Activated CD4-positive, alpha-beta T cell treated with anti-CD3 and anti-CD28 coated beads, Interleukin-2, amount 50 U/mL, for 16 hours (primary cell): ENCODE measurements around the gene KRT23.

Experiments used
- DNase-seq: peaks from one replicate; pipeline ENCODE4 v3.0.0-alpha.2; 2020

Gene KRT23, protein sequence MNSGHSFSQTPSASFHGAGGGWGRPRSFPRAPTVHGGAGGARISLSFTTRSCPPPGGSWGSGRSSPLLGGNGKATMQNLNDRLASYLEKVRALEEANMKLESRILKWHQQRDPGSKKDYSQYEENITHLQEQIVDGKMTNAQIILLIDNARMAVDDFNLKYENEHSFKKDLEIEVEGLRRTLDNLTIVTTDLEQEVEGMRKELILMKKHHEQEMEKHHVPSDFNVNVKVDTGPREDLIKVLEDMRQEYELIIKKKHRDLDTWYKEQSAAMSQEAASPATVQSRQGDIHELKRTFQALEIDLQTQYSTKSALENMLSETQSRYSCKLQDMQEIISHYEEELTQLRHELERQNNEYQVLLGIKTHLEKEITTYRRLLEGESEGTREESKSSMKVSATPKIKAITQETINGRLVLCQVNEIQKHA

DNA sequence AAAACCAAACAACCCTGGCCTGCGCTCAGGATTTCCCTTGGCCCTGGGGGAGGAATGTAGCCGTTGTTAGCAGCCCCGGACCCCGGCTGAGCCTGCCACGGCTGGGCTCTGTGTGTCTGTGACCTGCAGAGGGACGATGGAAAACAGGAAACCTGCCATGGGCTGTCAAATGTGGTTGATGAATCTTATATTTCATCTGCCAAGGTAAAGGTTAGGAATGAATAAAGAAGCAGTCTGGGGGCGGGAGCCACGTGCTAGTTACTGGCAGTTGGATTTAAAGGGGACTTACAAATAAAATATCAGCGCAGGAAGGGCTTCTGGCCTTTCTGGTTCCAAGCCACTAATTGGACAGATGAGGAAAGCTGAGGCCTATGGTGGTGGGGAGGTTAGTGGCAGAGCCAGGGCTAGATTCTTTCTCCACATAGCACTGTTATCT is at the start of gene KRT23:
TSS of gene KRT23 (minus strand) at position 263 of the 436 bp plus-strand sequence. CDS start 1,043 bp downstream, outside the sequence.
- DNase-seq, result no peak

DNA sequence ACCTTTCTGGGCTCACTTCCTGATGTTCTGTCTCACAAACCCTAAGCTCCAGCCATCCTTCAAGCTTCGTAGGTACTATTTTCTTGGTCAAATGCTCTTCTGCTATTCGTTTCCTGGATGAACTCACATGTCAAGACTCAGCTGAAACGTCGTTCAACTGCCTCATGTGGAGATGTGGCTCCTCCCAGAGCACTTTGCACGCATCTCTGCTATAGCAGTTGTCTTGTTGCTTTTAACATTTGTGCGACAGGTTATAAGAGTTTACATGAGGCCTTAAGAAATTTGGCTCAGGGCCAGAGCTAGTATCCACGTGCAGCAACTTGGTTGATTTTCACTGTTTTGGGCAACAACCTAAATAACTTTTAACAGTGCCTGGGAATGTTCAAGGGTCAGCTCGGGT is 49.5 kb upstream of the KRT23 start:
- DNase-seq, result no peak

DNA sequence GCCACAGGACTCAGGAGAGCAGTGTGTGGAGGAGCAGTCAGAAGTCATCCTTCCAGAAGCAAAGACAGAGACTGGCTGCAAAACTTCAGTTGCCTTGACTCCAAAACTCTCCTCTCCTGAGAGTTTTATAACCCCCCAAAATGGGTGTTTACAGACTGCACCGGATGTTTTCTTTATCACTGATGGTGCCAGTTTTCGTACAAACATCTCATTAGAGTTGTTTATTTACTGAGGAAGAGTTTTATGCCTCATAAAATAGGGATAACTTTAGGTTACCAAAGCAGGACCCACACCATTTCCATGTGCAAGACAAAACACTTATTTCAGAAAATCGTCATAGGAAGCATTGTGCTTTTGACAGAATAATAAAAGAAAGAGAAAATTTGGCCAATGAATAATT is 46.8 kb upstream of the KRT23 start, which contains the start of gene KRT40:
TSS of gene KRT40 (minus strand) at position 101 of the 400 bp plus-strand sequence. CDS start at position 48, 53 bp downstream.
- DNase-seq, result no peak

DNA sequence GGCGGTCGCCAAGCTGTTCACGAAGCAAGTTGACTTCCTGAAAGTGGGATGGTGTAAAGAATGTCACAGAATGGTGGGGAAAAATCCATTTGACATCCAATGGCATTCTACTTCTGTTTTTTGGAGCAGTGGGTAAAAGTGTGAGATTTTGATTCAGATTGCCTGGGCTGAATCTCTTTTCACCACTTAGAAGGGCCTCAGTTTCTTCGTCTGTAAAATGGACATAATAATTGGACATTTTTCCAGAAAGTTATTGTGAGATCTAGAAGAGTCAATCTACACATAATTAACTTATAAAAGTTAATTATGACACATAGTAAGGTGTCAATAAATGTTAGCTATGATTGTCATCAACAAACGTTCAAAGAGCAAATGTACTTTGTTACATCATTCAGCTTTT is 43.7 kb upstream of the KRT23 start:
- DNase-seq, result no peak

- no peak for DNase-seq
Observed at GRCh38 chr17:40980596-40980995, 43.1 kb upstream of the KRT23 start.

- no peak for DNase-seq
Observed at GRCh38 chr17:40980117-40980516, 42.7 kb upstream of the KRT23 start.

DNA sequence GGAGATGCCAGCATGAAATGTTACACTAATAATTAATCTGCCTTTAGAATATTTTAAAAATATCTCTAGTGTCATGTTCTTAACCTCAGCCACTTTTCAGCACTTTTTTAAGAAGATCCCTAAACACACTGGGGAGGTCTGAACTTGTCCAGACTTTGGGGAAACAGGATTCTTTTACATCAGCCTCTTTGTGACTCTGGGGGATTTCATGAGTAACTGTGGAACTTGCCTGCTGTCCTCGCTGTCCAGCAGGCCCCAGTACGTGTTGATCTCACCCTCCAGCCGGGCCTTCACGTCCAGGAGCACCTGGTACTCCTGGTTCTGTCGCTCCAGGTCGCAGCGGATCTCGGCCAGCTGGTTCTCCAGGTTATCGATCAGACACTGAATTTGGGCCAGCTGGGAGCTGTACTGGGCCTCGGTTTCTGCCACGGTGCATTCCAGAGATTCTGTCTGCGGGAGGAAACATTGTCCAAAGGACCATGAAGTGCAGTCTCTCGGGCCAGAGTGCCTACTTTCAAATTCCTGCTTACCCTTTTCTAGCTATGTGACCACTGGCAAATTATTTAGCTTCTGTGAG is 41.2 kb upstream of the KRT23 start:
- DNase-seq, result no peak

DNA sequence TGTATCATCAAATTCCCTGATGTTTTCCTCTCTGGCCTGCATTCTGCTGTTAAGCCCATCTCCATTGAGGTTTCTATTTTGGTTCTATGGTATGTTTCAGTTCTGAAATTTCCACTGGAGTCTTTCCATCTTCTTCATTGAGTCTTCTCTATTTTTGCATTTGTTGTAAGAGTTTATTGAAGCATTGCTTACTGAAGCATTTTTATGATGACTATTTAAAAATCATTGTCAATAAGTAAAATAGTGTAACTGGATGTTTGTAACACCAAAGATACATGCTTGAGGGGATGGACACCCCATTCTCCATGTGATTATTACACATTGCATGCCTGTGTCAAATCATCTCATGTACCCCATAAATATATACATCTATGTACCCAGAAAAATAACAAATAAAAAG is 38.1 kb upstream of the KRT23 start:
- DNase-seq, result no peak

- no peak for DNase-seq
Observed at GRCh38 chr17:40974366-40974765, 36.9 kb upstream of the KRT23 start.

GRCh38 chr17:40967582-40967981 is 30.1 kb upstream of the KRT23 start:
- DNase-seq, result no peak

DNA sequence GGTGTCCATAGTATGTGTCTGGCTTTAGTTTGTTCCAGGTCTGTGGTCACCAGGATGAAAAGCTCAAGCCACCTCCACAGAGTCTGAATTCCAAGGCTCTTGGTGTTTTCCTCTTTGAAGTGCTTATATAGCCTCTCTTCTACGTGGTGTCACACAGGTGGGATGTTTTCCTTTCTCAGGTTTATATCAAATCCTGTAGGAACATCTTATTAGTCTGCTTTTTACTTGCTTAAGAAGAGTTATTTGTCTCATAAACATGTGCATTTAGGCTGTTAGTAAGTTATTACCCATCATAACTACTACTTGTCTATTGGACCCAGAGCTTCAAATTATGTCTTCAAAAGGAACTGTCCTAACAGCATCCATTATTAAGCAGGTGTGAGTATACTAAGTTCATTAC is 29.4 kb upstream of the KRT23 start, which contains the start of gene KRT39:
TSS of gene KRT39 (minus strand) at position 101 of the 400 bp plus-strand sequence. CDS start at position 9, 92 bp downstream.
- no peak for DNase-seq

DNA sequence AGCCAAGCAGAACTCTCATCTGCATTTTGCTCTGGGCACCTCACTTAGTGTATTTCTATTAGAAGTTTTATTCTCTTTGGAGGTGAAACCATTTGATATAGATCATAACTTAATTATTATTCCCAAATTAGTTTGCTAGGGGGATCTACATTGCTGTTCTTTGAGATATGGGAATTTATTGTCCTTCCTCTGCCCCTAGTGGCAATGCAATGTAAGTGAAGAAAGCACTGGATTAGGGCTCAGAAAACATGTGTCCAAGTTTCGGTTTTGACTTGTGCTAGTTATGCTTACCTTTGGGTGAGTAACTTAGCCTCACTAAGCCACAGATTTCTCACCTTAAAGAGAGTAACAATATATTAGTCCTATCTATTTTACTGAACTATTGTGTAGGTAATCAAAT is 26.4 kb upstream of the KRT23 start:
- peak; percentile 6 for DNase-seq

DNA sequence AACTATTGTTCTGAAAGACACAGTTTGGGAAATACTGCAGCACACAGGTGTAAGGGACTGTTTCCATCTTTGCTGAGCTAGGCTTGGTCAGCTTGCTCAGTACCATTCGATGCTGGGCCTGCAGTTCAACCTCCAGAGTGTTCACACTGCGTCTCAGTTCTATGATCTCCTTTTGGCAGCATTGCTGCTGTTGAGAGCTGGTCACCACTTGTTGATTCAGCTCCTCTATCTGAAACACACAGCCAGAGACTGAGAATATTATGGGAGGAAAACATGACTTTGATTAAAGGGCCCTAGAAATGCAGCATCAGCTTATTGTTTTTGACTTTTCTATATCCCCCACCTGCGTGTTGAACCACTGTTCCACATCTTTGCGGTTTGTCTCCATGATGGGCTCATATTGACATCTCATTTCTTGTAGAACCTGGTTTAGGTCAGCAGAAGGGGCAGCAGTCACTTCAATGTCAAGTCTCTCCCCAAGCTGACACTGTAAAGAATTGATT is 24.7 kb upstream of the KRT23 start:
- no peak for DNase-seq

GRCh38 chr17:40961591-40961990 is 24.1 kb upstream of the KRT23 start:
- DNase-seq, result no peak

- no peak for DNase-seq
Observed at GRCh38 chr17:40960144-40960543, 22.7 kb upstream of the KRT23 start.

DNA sequence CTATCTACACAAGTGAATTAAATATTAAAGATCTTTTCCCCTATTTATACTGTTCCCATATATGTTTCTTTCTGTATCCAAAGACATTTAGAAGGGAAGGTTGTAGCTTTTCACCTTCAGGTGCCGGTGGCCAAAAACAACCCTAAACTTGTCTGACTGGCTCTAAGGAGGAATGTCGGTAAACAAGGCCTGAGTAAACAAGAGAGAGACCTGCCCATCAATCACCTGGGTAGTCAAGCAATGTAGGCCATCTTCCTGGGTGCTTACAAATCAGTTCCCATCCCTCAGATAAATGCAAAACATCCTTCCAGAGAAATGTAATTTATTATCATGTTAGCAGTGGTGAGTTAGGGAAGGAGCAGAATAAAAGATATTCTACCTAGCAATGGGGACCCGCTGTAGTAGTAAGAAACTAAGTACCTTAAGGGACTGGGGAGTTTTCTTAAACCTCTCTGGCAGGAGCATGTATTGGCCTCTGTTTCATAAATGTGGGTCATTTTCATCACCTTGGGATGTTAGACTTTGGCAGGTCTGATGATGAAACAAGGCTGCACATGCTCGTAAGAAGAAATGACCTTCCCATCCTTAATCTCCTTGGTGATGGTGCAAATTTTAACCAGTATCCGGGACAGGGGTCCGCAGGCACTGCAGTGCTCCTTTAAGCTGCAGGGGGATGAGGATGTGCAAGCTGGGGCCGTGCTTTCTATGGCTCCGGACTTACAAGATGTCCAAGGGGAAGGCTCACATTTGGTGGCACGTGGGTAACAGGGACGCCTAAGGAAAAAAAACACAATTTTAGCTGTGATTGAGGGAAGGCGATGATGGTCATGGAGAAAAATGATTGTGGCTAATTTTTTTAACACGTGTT is 20.9 kb upstream of the KRT23 start:
- DNase-seq, result no peak

DNA sequence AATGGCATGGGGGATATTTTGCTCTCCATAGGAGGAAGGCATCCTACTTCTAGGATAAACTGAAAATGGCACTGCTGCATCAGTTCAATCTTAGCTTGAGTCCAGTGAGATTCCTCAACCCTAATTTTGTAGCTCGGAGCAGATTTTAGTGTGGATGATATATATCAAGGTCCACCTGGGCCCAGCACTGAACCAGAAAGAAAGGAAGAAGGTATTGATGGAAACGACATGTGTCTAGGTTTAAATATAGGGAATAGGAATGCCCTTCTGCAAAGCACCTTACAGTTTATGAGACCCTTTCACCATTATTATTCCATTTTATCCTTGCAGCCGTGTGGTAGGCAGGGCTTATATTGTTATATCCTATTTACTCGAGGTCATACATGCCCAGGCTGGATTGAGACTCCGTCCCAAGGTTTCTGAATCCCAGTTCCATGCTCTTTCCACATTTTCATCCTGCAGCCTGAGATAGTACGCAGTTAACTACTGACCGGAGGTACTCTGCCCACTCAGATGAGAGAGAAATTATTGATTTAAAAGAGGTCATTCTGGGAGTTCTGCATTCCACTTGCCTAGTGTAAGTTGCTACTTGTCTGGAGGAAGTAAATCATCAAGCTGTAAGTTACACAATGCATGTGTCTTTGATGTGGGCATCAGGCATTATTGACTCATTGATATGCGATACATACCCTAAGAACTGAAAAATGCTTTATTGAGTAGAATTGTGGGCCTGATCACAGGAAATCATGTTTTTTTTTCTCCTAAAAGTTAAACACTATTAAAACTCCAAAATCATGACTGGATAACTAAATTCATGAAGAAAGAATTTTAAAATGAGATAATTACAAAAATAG is 19.2 kb upstream of the KRT23 start:
- no peak for DNase-seq

DNA sequence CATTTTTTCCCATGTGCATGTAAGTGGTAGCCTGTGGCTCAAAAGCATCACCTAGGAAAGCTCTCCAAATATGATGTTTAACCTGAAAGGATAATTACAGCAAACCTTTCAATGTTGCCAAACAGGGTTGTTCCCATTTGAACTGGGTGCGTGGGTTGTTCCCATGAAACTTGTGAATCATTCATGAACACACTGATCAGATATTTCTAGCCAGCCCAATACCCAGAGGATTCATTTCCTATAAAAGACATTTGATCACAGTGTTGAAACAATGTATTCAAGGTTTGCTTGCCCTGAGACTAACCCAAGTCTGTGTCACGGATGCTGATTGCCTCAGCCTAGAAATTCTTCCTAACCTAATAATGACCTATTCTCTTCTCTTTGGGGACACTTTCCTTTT is 16.4 kb upstream of the KRT23 start:
- DNase-seq, result no peak

DNA sequence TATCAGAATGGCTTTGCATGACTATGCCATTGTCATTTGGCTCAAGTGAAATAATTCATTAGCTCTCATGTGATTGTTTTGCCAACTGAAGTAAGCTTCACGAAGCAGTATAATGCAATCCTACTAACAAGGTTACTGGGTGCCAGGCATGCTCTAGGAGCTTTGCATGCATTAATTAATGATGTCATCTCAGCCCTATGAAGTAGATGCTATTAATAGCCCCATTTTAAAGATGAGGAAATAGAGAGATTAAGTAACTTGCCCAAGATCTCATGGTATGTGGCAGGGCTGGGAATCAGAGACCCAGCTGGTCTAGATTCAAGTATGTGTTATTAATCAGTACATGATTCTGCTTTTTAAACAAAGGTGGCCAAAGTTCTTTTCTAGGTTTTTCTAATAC is 15.2 kb upstream of the KRT23 start:
- DNase-seq, result no peak

DNA sequence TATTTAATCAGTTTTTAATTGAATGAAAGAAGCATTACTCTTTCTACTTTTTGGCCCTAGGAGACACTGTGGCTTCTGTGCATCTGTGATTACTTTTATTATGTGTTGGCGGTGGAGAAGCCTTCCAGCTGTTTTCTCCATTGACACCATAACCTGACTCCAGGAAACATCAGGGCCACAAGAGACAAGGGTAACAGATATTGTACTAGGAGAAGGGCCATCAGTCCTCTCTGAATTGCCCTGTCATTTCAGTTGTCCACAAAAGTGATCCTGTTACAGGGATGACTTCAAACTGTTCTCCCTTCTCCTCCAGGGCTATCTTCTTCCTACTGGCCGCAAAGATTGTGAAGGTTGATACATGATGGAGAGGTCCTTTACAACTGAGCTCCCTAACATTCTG is 14.7 kb upstream of the KRT23 start:
- DNase-seq, result no peak

GRCh38 chr17:40951011-40951622 is 13.7 kb upstream of the KRT23 start:
- no peak for DNase-seq

- DNase-seq, result no peak
Observed at GRCh38 chr17:40950176-40950575, 12.7 kb upstream of the KRT23 start.
